Testis (tissue), 3 donors: ENCODE measurements around the gene TXN. TPM values are rescaled to one million over a fixed set of nuclear protein-coding genes. Genes with fewer than 3 reads are reported as not detected.

Experiments
- DNase-seq: peaks from one replicate; pipeline ENCODE4 v3.0.0-alpha.2; 2019
- H3K27ac ChIP-seq, 2 donors: fragments of 200-600 bp; sonication (generic); one replicate each; pipeline ENCODE4 v1.5.1; 2019
- H3K27me3 ChIP-seq: fragments of 200-600 bp; sonication (generic); one replicate; pipeline ENCODE4 v1.5.1; 2019
- H3K36me3 ChIP-seq: fragments of 200-600 bp; sonication (generic); one replicate; pipeline ENCODE4 v1.5.1; 2017; ENCODE audit warnings: low read depth; ENCODE audit errors: missing control alignments
- H3K4me1 ChIP-seq: fragments of 200-600 bp; sonication (generic); one replicate; pipeline ENCODE4 v1.5.1; 2019
- H3K4me3 ChIP-seq, 2 donors: fragments of 200-600 bp; sonication (generic); one replicate each; pipeline ENCODE4 v1.5.1; 2017 to 2019
- H3K9me3 ChIP-seq: fragments of 200-600 bp; sonication (generic); one replicate; pipeline ENCODE4 v1.5.1; 2017
- POLR2A ChIP-seq: fragments of 450-650 bp; IDR thresholded peaks from one replicate; pipeline ENCODE4 v1.6.1; 2017; ENCODE audit warnings: antibody characterized with exemption, mild to moderate bottlenecking, moderate library complexity
- WGBS, 2 donors: methylation state at CpG; one replicate each; pipeline ENCODE4 v1.1.5; 2018; 5-methylcytosine and 5-hydroxymethylcytosine counted together
- intact Hi-C: fragments of 100-400 bp; cut with DNase I; formaldehyde crosslinking; loops from one replicate; pipeline ENCODE4 v1.15.1; 2023; ENCODE audit warnings: low total_unique reads
- polyA plus RNA-seq: library from polyadenylated mRNA; stranded (reverse); fragments of 350-450 nt; fragmentation: Illumina TruSeq; extraction: RNeasy Lipid Tissue Mini Kit (QIAGEN cat#74804); gene quantifications from one replicate; pipeline ENCODE4 v1.2.3, GENCODE V29; 2014; ENCODE audit warnings: low read depth, low replicate concordance; ENCODE audit not compliant: insufficient read depth
- total RNA-seq, 2 donors: library from RNA; depleted of rRNA; stranded (reverse); fragments of >200 nt; gene quantifications; one replicate each; pipeline ENCODE4 v1.2.3, GENCODE V29; 2016
- TF ChIP-seq, protein P1 (sequence below), 3 experiments: fragments of 450-650 bp in 2 of 3; fragments of 200-600 bp in 1 of 3; sonication (generic) in 1 of 3; IDR thresholded peaks; one replicate each; pipeline ENCODE4 v1.5.1; 2016 to 2019; ENCODE audit warnings: antibody characterized with exemption in 3 of 3, mild to moderate bottlenecking in 2 of 3, moderate library complexity in 1 of 3

The TXN gene
- total and polyA plus RNA-seq, 3 donors from 2014 or later: 30.2 to 57.0 (median 31.7) TPM

DNA sequence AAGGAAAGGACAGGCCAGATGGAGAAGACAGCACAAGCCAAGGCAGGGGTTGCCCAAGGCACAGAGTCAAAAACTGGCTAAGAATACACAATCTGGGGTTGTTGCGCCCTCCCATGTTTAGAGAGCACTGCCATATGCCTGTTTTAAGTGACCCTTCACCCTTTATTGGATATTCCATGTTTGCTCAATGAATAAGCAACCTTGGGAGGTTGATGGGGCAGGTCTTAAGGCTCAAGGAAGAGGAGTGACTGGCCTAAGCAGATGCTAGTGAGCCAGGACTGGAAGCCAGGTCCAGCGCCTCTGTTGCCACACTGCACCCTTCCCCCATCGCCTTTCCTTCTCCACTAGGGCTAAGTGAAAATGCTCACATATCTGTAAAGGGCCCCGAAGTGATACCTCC lies 6.7 kb downstream of the TXN start:
- Histone ChIP-seq H3K9me3 (no peaks in the 10 kb centered on the region), H3K4me3 (no peak overlapping the region), H3K27me3 (no peaks in the 10 kb centered on the region), H3K4me1 (peaks cover 5% of the 10 kb centered on the region), H3K36me3 (no peaks in the 10 kb centered on the region), H3K27ac (no peak overlapping the region)
- intact Hi-C loops: no loop called here
- no peak for DNase-seq
- WGBS, 2 donors: 95 to 100% methylated on average over 3 to 4 of the region's 4 CpGs
- TF ChIP-seq, protein P1, sequence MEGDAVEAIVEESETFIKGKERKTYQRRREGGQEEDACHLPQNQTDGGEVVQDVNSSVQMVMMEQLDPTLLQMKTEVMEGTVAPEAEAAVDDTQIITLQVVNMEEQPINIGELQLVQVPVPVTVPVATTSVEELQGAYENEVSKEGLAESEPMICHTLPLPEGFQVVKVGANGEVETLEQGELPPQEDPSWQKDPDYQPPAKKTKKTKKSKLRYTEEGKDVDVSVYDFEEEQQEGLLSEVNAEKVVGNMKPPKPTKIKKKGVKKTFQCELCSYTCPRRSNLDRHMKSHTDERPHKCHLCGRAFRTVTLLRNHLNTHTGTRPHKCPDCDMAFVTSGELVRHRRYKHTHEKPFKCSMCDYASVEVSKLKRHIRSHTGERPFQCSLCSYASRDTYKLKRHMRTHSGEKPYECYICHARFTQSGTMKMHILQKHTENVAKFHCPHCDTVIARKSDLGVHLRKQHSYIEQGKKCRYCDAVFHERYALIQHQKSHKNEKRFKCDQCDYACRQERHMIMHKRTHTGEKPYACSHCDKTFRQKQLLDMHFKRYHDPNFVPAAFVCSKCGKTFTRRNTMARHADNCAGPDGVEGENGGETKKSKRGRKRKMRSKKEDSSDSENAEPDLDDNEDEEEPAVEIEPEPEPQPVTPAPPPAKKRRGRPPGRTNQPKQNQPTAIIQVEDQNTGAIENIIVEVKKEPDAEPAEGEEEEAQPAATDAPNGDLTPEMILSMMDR (IDR thresholded peaks at IDR 0.05): no peak
- TF ChIP-seq POLR2A: no peak

DNA sequence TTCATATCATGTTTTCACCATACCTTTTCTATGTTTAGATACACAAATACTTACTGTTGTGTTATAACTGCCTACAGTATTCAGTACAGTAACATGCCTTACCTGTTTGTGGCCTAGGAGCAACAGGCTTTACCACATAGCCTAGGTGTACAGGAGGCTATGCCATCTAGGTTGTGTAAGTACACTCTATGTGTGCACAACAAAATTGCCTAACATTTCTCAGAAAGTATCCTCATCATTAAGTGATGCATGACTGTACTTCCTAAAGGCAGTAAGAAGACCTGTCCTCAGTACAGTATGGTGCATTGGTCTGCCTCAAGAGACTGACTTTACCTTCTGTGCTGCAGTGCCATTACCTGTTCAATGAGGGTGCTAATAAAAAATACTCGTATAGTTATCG lies 7.9 kb downstream of the TXN start:
- H3K4me1 ChIP-seq: no peaks in the 10 kb centered on the region
- H3K9me3 ChIP-seq: no peaks in the 10 kb centered on the region
- TF ChIP-seq, protein P1 (IDR thresholded peaks at IDR 0.05): no peak
- TF ChIP-seq POLR2A: no peak
- intact Hi-C loops: no loop called here
- WGBS, 2 donors: 59 to 89% methylated on average over 2 of the region's 2 CpGs
- DNase-seq: no peak
- no peak overlapping the region for H3K27ac ChIP-seq
- H3K4me3 ChIP-seq: no peak overlapping the region
- no peaks in the 10 kb centered on the region for H3K36me3 ChIP-seq
- no peaks in the 10 kb centered on the region for H3K27me3 ChIP-seq

DNA sequence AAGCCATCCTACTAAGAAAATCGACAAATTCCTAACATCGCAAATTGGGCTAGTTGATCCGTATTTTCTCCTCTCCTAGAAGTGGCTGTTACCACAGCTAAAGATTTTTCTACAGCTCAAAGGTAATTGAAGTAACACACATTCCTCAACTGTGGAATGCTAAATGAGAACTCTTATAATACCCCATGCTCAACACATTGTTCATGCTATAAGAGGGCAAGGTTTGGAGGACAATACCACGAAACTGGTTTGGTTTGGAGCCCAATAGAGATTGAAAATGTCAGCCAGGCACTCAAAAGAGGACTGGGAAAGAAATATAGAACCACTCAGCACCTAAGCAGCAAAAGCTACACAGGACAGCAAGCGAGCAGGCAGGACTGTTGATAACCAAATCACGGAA lies 10.1 kb downstream of the TXN start:
- no peaks in the 10 kb centered on the region for H3K27me3 ChIP-seq
- 94 to 97% methylated on average over 6 of the region's 6 CpGs for WGBS, 2 donors
- no peak overlapping the region for H3K4me3 ChIP-seq
- TF ChIP-seq, protein P1 (IDR thresholded peaks at IDR 0.05): no peak
- TF ChIP-seq POLR2A: no peak
- H3K36me3 ChIP-seq: no peaks in the 10 kb centered on the region
- DNase-seq: no peak
- H3K4me1 ChIP-seq: no peaks in the 10 kb centered on the region
- intact Hi-C loops: no loop called here
- no peak overlapping the region for H3K27ac ChIP-seq
- no peaks in the 10 kb centered on the region for H3K9me3 ChIP-seq

- Histone ChIP-seq H3K9me3 (no peaks in the 10 kb centered on the region), H3K27me3 (no peaks in the 10 kb centered on the region), H3K4me1 (no peaks in the 10 kb centered on the region), H3K36me3 (no peaks in the 10 kb centered on the region), H3K27ac (no peak overlapping the region), H3K4me3 (no peak overlapping the region)
- DNase-seq: no peak
- no peak for TF ChIP-seq POLR2A
- TF ChIP-seq, protein P1 (IDR thresholded peaks at IDR 0.05): no peak
- intact Hi-C loops: no loop called here
- 73 to 76% methylated on average over 3 of the region's 3 CpGs for WGBS, 2 donors
Measured at GRCh38 chr9:110244616-110245015, 11.7 kb downstream of the TXN start.

DNA sequence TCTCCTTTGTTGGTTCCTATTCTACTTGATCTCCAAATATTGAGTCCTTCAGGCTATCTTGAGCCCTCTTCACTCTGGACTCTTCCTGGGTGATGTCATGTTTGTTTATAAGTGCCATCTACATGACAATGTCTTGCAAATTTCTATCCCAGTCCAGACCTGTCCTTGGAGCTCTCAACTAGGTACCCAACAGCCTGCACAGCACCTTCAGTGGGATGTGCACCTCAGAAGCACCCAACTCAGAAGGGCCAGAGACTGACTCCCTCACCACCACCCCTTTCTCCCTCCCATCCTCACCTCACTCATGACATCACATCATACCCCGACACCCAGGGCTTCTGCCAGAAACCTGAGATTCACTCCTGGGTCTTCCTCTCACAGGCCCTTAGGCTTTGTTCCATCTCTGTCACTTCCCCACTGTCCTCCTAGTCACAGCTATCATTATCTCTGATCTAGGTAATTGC lies 14.4 kb downstream of the TXN start:
- no peak for DNase-seq
- Histone ChIP-seq H3K27ac (no peak overlapping the region), H3K4me3 (no peak overlapping the region), H3K36me3 (no peaks in the 10 kb centered on the region), H3K27me3 (no peaks in the 10 kb centered on the region), H3K9me3 (no peaks in the 10 kb centered on the region), H3K4me1 (no peaks in the 10 kb centered on the region)
- TF ChIP-seq, protein P1 (IDR thresholded peaks at IDR 0.05): no peak
- TF ChIP-seq POLR2A: no peak
- 100% methylated on average over 1 of the region's 1 CpG for WGBS, 2 donors
- intact Hi-C loops: no loop called here
